Measurements from ENCODE around the gene TM4SF20. TPM values are rescaled to one million over a fixed set of nuclear protein-coding genes. Genes with fewer than 3 reads are reported as not detected.
"Not testable (repeated sequence)": the region's sequence is repeated elsewhere in the genome, so short reads cannot be mapped to it uniquely, and the experiment has no call there.

Gene TM4SF20
- polyA plus RNA-seq, 1 of the 3 experiments (the other 2 are of a cell fraction): 0.03 TPM

DNA sequence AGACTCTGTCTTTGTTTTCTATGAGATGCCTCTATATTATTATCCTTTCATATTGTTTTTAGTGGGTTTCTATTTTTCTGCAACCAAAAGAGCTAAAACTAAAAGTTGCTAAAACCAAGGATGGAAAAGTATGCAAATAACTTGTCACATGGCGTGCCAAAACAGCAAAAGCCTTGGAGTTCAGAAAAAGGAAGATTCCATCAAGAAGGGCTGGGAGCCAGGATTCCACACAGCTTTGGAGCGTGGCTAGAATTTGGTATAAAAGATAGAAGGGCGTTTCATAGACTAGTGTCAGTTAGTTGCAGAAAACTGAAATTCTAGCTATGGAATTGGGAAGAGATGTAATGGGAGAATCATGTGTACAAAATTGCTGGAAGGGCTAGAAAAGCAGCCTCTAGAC is 4.6 kb upstream of the TM4SF20 start:
- Histone ChIP-seq H3F3A (replicated peaks; ENCODE audit: insufficient read depth) (no peaks in the 10 kb centered on the region), H3K4me2 (no peak overlapping the region), H3K79me2 (ENCODE audit: insufficient read depth) (no peaks in the 10 kb centered on the region), H3K9me3 (0 out of 2 replicates have a peak, but pooled peaks cover 2% of the 10 kb centered on the region), H3K4me3 (ENCODE audit: low read depth in 2 of 2, low read length in 1 of 2) (no peak overlapping the region), H3K27me3 (ENCODE audit: insufficient read depth) (no peaks in the 10 kb centered on the region), H2AFZ (ENCODE audit: low read depth) (no peak overlapping the region), H4K20me1 (ENCODE audit: insufficient read depth) (no peaks in the 10 kb centered on the region), H3K27ac (ENCODE audit: low read depth in 2 of 2, low read length in 1 of 2) (no peak overlapping the region), H3K36me3 (replicated peaks in 1 of 2; ENCODE audit: control insufficient read depth in 1 of 2, insufficient read depth in 2 of 2, low read length in 1 of 2) (no peaks in the 10 kb centered on the region), H3K9ac (no peak overlapping the region), H3K4me1 (ENCODE audit: control insufficient read depth in 1 of 2, insufficient read depth in 2 of 2, low read depth in 1 of 2, low read length in 1 of 2) (no peaks in the 10 kb centered on the region; a peak in 1 of 4 replicates), H3K9me2 (no peaks in the 10 kb centered on the region)
- DNase-seq: no peak
- no peak for TF ChIP-seq GATA2 (CRISPR knock-in tag; IDR thresholded peaks at IDR 0.05)
- TF ChIP-seq SIN3A (IDR thresholded peaks at IDR 0.05; ENCODE audit: borderline replicate concordance, low read depth, low read length): no peak
- TF ChIP-seq TEAD4 (IDR thresholded peaks at IDR 0.05; ENCODE audit: borderline replicate concordance, insufficient read depth): no peak
- no peak for TF ChIP-seq CHD2 (IDR thresholded peaks at IDR 0.05; ENCODE audit: low read length, partially characterized antibody)
- no peak for TF ChIP-seq TAF1 (IDR thresholded peaks at IDR 0.05; ENCODE audit: borderline replicate concordance, low read depth, low read length)
- TF ChIP-seq ELF1 (IDR thresholded peaks at IDR 0.05): no peak
- TF ChIP-seq RXRA (IDR thresholded peaks at IDR 0.05; ENCODE audit: borderline replicate concordance, low read depth): no peak
- TF ChIP-seq, protein P1, sequence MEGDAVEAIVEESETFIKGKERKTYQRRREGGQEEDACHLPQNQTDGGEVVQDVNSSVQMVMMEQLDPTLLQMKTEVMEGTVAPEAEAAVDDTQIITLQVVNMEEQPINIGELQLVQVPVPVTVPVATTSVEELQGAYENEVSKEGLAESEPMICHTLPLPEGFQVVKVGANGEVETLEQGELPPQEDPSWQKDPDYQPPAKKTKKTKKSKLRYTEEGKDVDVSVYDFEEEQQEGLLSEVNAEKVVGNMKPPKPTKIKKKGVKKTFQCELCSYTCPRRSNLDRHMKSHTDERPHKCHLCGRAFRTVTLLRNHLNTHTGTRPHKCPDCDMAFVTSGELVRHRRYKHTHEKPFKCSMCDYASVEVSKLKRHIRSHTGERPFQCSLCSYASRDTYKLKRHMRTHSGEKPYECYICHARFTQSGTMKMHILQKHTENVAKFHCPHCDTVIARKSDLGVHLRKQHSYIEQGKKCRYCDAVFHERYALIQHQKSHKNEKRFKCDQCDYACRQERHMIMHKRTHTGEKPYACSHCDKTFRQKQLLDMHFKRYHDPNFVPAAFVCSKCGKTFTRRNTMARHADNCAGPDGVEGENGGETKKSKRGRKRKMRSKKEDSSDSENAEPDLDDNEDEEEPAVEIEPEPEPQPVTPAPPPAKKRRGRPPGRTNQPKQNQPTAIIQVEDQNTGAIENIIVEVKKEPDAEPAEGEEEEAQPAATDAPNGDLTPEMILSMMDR (IDR thresholded peaks at IDR 0.05): no peak
- no peak for TF ChIP-seq POLR2AphosphoS5 (IDR thresholded peaks at IDR 0.05; ENCODE audit: low read depth, low read length)
- CTCF ChIA-PET: interaction anchor here (2.4 kb wide), 1 partner anchor 23 kb away, joined by 8 read pairs; no protein-coding TSS in a partner anchor
- WGBS (ENCODE audit: low lambda C conversion rate): 76% methylated on average over 3 of the region's 3 CpGs
- POLR2A ChIA-PET: no interaction called here

DNA sequence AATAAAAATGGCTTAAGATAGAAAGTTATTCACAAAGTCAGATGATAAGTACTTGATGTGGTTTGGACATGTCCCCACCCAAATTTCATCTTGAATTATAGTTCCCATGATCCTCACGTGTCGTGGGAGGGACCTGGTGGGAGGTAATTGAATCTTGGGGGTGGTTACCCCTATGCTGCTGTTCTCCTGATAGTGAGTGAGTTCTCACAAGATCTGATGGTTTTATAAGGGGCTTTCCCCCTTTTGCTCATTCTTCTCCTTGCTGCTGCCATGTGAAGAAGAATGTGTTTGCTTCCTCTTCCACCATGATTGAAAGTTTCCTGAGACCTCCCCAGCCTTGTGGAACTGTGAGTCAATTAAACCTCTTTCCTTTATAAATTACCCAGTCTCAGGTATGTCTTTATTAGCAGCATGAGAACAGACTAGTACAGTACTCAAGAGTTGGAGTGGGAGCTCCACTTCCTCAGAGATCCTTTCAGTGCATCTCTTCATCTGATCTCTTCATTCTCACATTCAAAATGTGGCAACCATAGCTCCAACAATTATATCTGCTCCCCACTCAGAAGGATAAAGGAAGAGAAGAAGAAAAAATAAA is 3.2 kb upstream of the TM4SF20 start:
- CTCF ChIA-PET: interaction anchor here (2.4 kb wide), 1 partner anchor 24 kb away, joined by 8 read pairs; no protein-coding TSS in a partner anchor
- H3K9me3 ChIP-seq: not testable (repeated sequence)
- 68% methylated on average over 2 of the region's 2 CpGs for WGBS (ENCODE audit: low lambda C conversion rate)

DNA sequence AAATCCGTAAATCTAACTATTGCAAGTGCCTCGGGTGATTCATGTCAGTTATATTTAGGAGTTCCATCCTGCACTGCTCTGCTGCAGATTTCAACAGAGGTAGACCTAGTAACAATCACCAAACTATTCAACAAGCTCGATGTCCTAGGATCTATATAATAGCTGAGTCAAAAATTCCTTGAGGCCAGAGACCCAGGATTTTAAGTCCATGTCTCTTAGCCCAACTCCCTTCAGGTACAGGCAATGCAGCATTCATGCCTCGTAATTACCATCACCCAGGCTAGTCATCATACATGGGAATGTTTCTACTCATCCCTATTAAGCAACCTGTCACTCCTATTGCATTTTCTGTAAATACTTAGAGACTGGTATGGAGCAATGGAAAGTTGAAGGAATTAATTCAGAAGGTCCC is 729 bp downstream of the TM4SF20 start:
- no peak for DNase-seq
- Histone ChIP-seq H3K4me3 (ENCODE audit: low read depth in 2 of 2, low read length in 1 of 2) (no peak overlapping the region), H2AFZ (ENCODE audit: low read depth) (no peak overlapping the region), H3K36me3 (replicated peaks in 1 of 2; ENCODE audit: control insufficient read depth in 1 of 2, insufficient read depth in 2 of 2, low read length in 1 of 2) (no peaks in the 10 kb centered on the region), H4K20me1 (ENCODE audit: insufficient read depth) (no peaks in the 10 kb centered on the region), H3K9me2 (no peaks in the 10 kb centered on the region), H3K9me3 (no peaks in the 10 kb centered on the region), H3K27ac (ENCODE audit: low read depth in 2 of 2, low read length in 1 of 2) (no peak overlapping the region), H3K4me1 (ENCODE audit: control insufficient read depth in 1 of 2, insufficient read depth in 2 of 2, low read depth in 1 of 2, low read length in 1 of 2) (peaks cover 4 to 25% of the 10 kb centered on the region in 2 experiments; a peak in 2 of 4 replicates), H3K9ac (no peak overlapping the region), H3K4me2 (no peak overlapping the region), H3F3A (replicated peaks; ENCODE audit: insufficient read depth) (peaks cover 3% of the 10 kb centered on the region), H3K27me3 (ENCODE audit: insufficient read depth) (no peaks in the 10 kb centered on the region), H3K79me2 (ENCODE audit: insufficient read depth) (no peaks in the 10 kb centered on the region)
- CTCF ChIA-PET: interaction anchor here (1.0 to 2.7 kb wide), 2 partner anchors 24 to 28 kb away, joined by 3 to 12 read pairs; no protein-coding TSS in a partner anchor
- POLR2A ChIA-PET: no interaction called here
- WGBS (ENCODE audit: low lambda C conversion rate): 54% methylated on average over 4 of the region's 4 CpGs
- TF ChIP-seq SMC3 (IDR thresholded peaks at IDR 0.05; ENCODE audit: low read depth, low read length): no peak
- TF ChIP-seq FOXM1 (IDR thresholded peaks at IDR 0.05; ENCODE audit: low read depth): no peak
- TF ChIP-seq, protein P1 (IDR thresholded peaks at IDR 0.05): no peak
- no peak for TF ChIP-seq FOSL2 (IDR thresholded peaks at IDR 0.05; ENCODE audit: borderline replicate concordance, low read depth)
- TF ChIP-seq RFX5 (IDR thresholded peaks at IDR 0.05; ENCODE audit: low read length): no peak
- no peak for TF ChIP-seq SIN3A (IDR thresholded peaks at IDR 0.05; ENCODE audit: borderline replicate concordance, low read depth, low read length)
- TF ChIP-seq TCF12 (IDR thresholded peaks at IDR 0.05): no peak
- no peak for TF ChIP-seq TEAD4 (IDR thresholded peaks at IDR 0.05; ENCODE audit: borderline replicate concordance, insufficient read depth)
- TF ChIP-seq, protein P2, sequence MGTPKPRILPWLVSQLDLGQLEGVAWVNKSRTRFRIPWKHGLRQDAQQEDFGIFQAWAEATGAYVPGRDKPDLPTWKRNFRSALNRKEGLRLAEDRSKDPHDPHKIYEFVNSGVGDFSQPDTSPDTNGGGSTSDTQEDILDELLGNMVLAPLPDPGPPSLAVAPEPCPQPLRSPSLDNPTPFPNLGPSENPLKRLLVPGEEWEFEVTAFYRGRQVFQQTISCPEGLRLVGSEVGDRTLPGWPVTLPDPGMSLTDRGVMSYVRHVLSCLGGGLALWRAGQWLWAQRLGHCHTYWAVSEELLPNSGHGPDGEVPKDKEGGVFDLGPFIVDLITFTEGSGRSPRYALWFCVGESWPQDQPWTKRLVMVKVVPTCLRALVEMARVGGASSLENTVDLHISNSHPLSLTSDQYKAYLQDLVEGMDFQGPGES (IDR thresholded peaks at IDR 0.05; ENCODE audit: low read depth, low read length): no peak
- no peak for TF ChIP-seq JUND (IDR thresholded peaks at IDR 0.05)

More for the DNA sequence above, 3.2 kb upstream of the TM4SF20 start:
- H3F3A ChIP-seq (replicated peaks; ENCODE audit: insufficient read depth); POLR2A ChIA-PET; DNase-seq; H3K4me3 ChIP-seq (ENCODE audit: low read depth in 2 of 2, low read length in 1 of 2); H3K9me2 ChIP-seq; H4K20me1 ChIP-seq (ENCODE audit: insufficient read depth); H3K27me3 ChIP-seq (ENCODE audit: insufficient read depth); H3K79me2 ChIP-seq (ENCODE audit: insufficient read depth); H2AFZ ChIP-seq (ENCODE audit: low read depth); H3K4me1 ChIP-seq (ENCODE audit: control insufficient read depth in 1 of 2, insufficient read depth in 2 of 2, low read depth in 1 of 2, low read length in 1 of 2); H3K27ac ChIP-seq (ENCODE audit: low read depth in 2 of 2, low read length in 1 of 2); H3K9ac ChIP-seq; H3K4me2 ChIP-seq; H3K36me3 ChIP-seq (replicated peaks in 1 of 2; ENCODE audit: control insufficient read depth in 1 of 2, insufficient read depth in 2 of 2, low read length in 1 of 2): not testable (repeated sequence)
